ACC112 (cell line): ENCODE results near the gene BTN1A1.
A peak's percentile ranks its signal among the peaks of the same experiment; 100 is the strongest.
"Not testable (repeated sequence)": the region's sequence is repeated elsewhere in the genome, so short reads cannot be mapped to it uniquely, and the experiment has no call there.

ENCODE experiments used
- H2AFZ ChIP-seq: fragments of 200-600 bp; sonication (generic); one replicate; pipeline ENCODE4 v1.6.0; 2017; ENCODE audit warnings: antibody characterized with exemption, low read length; ENCODE audit not compliant: unreplicated experiment
- H3K27ac ChIP-seq: fragments of 200-600 bp; sonication (generic); 2 replicates; pipeline ENCODE4 v1.5.1; 2014; ENCODE audit warnings: low read depth, mild to moderate bottlenecking, antibody characterized with exemption, low read length, moderate library complexity
- H3K27me3 ChIP-seq: fragments of 200-600 bp; sonication (generic); 2 replicates; pipeline ENCODE4 v1.6.1; 2014; ENCODE audit warnings: mild to moderate bottlenecking, antibody characterized with exemption, low read length, moderate library complexity, mixed read lengths; ENCODE audit not compliant: insufficient read depth
- H3K36me3 ChIP-seq: fragments of 200-600 bp; sonication (generic); 2 replicates; pipeline ENCODE4 v1.6.1; 2016; ENCODE audit warnings: mild to moderate bottlenecking, antibody characterized with exemption, low read length, moderate library complexity, mixed read lengths; ENCODE audit not compliant: insufficient read depth
- H3K4me1 ChIP-seq: fragments of 200-600 bp; sonication (generic); one replicate; pipeline ENCODE4 v1.6.1; 2016; ENCODE audit warnings: low read length, mixed read lengths; ENCODE audit not compliant: insufficient read depth, unreplicated experiment, control insufficient read depth
- H3K4me3 ChIP-seq: fragments of 200-600 bp; sonication (generic); 2 replicates; pipeline ENCODE4 v1.5.1; 2014; ENCODE audit warnings: mild to moderate bottlenecking, low read depth, low read length
- H3K79me2 ChIP-seq: fragments of 200-600 bp; sonication (generic); one replicate; pipeline ENCODE4 v1.6.0; 2016; ENCODE audit warnings: low read length; ENCODE audit not compliant: control insufficient read depth, unreplicated experiment, insufficient read depth

BTN1A1 gene, protein sequence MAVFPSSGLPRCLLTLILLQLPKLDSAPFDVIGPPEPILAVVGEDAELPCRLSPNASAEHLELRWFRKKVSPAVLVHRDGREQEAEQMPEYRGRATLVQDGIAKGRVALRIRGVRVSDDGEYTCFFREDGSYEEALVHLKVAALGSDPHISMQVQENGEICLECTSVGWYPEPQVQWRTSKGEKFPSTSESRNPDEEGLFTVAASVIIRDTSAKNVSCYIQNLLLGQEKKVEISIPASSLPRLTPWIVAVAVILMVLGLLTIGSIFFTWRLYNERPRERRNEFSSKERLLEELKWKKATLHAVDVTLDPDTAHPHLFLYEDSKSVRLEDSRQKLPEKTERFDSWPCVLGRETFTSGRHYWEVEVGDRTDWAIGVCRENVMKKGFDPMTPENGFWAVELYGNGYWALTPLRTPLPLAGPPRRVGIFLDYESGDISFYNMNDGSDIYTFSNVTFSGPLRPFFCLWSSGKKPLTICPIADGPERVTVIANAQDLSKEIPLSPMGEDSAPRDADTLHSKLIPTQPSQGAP

DNA sequence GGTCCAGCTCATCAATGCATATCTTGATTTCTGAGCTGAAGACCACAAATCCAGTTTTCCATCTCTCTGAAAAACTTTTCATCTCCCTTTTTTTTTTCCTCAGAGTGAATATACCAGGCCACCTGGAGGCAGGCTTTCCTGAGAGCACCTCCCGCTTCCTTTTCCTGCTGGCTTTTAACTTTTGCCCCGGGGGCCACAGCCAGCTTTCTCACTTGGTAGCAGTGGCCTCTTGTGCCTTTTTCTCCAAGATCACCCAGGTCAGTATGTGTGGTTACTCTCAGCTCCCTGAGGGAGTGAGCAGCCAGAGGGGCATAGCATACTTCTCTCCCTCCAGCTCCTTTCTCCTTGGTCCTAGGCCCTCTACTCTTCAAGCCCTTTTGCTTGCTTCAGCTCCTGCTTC is at the start of gene BTN1A1:
Gene BTN1A1 (plus strand): TSS at position 202 of the 400 bp plus-strand sequence. CDS start 984 bp downstream, outside the sequence.
- peaks cover 38% of the 10 kb centered on the region for H3K27me3 ChIP-seq
- no peak within 1 kb of the TSS for H3K27ac ChIP-seq
- H3K79me2 ChIP-seq = no peaks in the 10 kb centered on the region
- no peak within 1 kb of the TSS for H2AFZ ChIP-seq
- H3K4me3 ChIP-seq = no peak within 1 kb of the TSS
- H3K4me1 ChIP-seq = no peaks in the 10 kb centered on the region
- H3K36me3 ChIP-seq = no peaks in the 10 kb centered on the region

DNA sequence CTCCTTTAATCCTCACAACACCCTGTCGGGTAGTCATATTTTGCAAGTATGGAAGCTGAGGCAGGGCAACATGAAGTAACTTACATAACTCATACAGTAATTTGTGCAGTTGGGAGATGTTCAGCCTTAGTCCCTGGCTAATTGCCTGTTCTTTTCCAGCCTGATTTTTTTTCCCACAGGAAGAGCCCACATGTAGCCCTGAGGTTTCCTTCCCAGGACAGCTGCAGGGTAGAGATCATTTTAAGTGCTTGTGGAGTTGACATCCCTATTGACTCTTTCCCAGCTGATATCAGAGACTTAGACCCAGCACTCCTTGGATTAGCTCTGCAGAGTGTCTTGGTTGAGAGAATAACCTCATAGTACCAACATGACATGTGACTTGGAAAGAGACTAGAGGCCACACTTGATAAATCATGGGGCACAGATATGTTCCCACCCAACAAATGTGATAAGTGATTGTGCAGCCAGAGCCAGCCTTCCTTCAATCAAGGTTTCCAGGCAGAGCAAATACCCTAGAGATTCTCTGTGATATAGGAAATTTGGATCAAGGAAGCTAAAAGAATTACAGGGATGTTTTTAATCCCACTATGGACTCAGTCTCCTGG is 47.4 kb upstream of the BTN1A1 start:
- H3K27me3 ChIP-seq = no peaks in the 10 kb centered on the region
- H3K4me3 ChIP-seq = no peak overlapping the region
- H3K27ac ChIP-seq = no peak overlapping the region
- H3K4me1 ChIP-seq = peaks cover 24% of the 10 kb centered on the region
- H3K36me3 ChIP-seq = peaks cover 9% of the 10 kb centered on the region; the same call in 1 of the 2 replicates
- H3K79me2 ChIP-seq = no peaks in the 10 kb centered on the region
- H2AFZ ChIP-seq = no peak overlapping the region

DNA sequence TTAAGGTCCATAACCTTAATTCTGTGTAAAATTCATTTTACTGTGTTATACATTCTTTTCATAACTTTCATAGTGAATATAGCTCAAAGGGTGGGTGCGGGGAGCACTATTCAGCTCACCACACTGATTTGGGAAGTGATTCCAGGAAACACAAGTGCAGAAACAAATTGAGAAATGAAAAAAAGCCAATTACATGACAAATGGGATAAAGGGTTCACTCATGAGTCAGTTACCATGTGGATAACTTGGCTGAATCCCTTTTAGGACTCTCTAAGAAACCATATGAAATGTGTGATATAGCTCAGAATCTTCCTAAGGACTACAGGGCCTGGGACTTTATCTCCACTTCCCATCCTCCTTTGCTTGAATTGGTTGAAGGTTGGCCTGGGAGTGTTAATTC is 45.5 kb upstream of the BTN1A1 start:
- Histone ChIP-seq H3K4me1 (peaks cover 32% of the 10 kb centered on the region), H3K27me3 (no peaks in the 10 kb centered on the region), H3K79me2 (peaks cover 17% of the 10 kb centered on the region), H3K4me3 (no peak overlapping the region), H2AFZ (no peak overlapping the region), H3K36me3 (peaks cover 2% of the 10 kb centered on the region; the same call in 1 of the 2 replicates), H3K27ac (no peak overlapping the region)

GRCh38 chr6:26455357-26455970 is 44.6 kb upstream of the BTN1A1 start:
- Histone ChIP-seq H2AFZ (no peak overlapping the region), H3K27ac (no peak overlapping the region), H3K4me1 (peaks cover 40% of the 10 kb centered on the region), H3K27me3 (no peaks in the 10 kb centered on the region), H3K79me2 (peaks cover 25% of the 10 kb centered on the region), H3K4me3 (no peak overlapping the region), H3K36me3 (peaks cover 8% of the 10 kb centered on the region)

DNA sequence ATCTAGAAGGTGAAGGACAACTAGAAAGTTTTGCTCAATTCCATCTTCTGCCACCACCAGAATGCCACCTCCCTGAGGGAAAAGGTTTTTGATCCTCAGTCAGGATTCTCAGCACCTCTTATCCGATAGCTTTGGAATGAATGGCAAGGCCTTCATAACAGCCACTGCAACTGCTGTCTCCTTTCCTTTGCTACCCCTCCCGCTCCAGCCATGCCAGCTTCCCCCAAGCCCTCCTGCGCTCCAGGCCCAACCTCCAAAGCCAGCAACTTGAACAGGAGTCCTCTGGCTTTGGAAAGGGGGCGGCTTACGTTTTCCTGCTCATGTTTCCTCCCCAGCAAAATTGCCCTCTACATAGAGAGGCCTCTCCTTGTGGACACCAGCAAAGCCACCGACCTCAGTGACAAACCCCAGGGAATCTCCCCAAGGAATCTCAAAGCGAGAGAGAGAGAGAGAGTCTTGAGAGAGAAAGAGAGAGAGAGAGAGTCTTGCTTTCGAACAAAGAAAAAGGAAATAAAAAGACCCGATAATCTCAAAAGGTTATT is 42.8 kb upstream of the BTN1A1 start:
- Histone ChIP-seq H3K27ac (peak overlapping the region; percentile 63), H3K27me3 (no peaks in the 10 kb centered on the region), H3K4me1 (peaks cover 50% of the 10 kb centered on the region), H2AFZ (peak overlapping the region; percentile 48), H3K79me2 (peaks cover 38% of the 10 kb centered on the region), H3K36me3 (peaks cover 24% of the 10 kb centered on the region), H3K4me3 (peak overlapping the region; percentile 78)

DNA sequence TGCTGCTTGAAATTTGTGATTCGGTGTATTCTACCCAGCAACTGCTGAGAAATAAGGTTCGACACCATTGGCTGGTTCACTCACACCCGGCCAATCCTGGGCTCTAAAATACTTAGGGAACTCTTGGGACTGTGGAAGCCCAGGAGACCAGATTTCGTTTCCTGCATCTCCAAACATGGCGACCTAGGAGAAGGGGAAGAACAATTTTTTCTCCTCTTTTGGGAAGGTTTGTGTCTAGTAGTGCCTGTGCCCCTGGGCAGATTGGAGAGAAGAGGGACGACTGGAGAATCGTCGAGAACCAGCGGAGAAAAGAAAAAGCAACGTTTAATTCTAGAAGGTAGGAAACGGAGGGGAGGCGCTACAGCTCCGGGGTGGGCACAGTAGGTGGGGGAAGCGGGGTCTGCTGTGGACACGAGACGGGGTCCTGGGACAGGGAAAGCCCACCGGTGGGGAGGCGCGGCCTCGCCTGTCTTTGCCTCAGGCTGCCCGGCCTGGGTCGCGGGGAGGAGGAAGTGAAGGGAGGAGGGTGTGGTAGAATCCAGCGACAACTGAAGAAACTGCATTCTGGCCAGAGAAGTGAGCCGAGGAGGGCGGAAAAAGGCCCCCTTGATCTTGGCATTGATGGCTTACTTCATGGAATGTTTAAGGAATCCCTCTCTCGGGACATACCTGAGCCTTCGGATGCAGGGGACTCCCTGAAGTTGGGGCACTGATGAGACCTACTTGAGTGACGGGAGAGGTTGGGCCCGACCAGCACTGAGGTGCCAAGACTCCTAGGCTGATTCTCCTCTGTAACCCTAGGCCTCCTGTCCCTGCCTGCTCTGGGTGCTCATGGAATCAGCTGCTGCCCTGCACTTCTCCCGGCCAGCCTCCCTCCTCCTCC is 42.1 kb upstream of the BTN1A1 start, which contains the start of gene BTN2A1:
Gene BTN2A1 (plus strand): TSS at position 150 of the 883 bp plus-strand sequence. CDS start 682 bp downstream, at position 832.
- Histone ChIP-seq H3K4me3 (peak within 1 kb of the TSS; percentile 78), H2AFZ (peak within 1 kb of the TSS; percentile 84), H3K27me3 (no peaks in the 10 kb centered on the region), H3K36me3 (peaks cover 31% of the 10 kb centered on the region), H3K27ac (peak within 1 kb of the TSS; percentile 63), H3K79me2 (peaks cover 43% of the 10 kb centered on the region), H3K4me1 (peaks cover 50% of the 10 kb centered on the region)

GRCh38 chr6:26459023-26459810 is 40.9 kb upstream of the BTN1A1 start:
- Histone ChIP-seq H2AFZ (no peak overlapping the region), H3K36me3 (peaks cover 36% of the 10 kb centered on the region), H3K27ac (no peak overlapping the region), H3K79me2 (peaks cover 43% of the 10 kb centered on the region), H3K4me1 (peaks cover 50% of the 10 kb centered on the region), H3K4me3 (peak overlapping the region; percentile 78), H3K27me3 (no peaks in the 10 kb centered on the region)

DNA sequence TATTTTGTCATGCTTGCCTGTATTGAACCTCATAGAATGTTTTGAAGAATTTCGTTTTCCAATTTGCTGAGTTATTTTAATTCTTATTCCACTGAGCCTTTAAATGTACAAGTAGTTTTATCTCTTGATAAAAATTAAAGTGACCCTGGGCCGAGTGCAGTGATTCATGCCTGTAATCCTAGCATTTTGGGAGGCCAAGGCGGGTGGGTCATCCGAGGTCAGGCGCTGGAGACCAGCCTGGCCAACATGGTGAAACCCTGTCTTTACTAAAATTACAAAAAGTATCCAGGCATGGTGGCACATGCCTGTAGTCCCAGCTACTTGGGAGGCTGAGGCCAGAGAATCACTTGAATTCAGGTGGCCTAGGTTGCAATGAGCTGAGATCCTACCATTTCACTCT is 38.8 kb upstream of the BTN1A1 start:
- not testable (repeated sequence) for H3K27me3 ChIP-seq, H3K27ac ChIP-seq, H2AFZ ChIP-seq
- Histone ChIP-seq H3K36me3 (peaks cover 51% of the 10 kb centered on the region), H3K4me1 (peaks cover 31% of the 10 kb centered on the region), H3K79me2 (peaks cover 43% of the 10 kb centered on the region), H3K4me3 (peak overlapping the region; percentile 2; the same call in 1 of the 2 replicates)

DNA sequence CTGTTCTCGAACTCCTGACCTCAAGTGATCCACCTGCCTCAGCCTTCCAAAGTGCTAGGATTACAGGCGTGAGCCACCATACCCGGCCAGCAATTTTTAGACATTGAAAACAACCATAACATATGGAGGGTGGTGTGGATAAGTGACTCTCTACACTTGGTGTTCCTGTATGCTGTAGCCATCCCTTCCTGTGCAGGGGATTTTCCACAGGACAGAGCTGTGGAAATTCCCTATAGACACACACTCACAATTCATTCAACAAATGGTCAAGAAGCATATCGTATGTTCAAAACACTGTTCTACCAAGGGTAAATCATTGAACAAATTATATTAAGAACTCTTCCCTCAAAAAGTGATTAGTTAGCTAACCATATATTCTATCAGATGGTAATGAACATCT is 36.1 kb upstream of the BTN1A1 start:
- Histone ChIP-seq H3K27ac (no peak overlapping the region), H3K36me3 (peaks cover 59% of the 10 kb centered on the region), H3K79me2 (peaks cover 33% of the 10 kb centered on the region), H3K27me3 (no peaks in the 10 kb centered on the region), H3K4me3 (no peak overlapping the region), H2AFZ (no peak overlapping the region), H3K4me1 (peaks cover 24% of the 10 kb centered on the region)
